CD4-positive, alpha-beta T cell treated with Interleukin-15 for 1 hour (primary cell): Measurements from ENCODE around the gene MFAP4.

Experiments used
- DNase-seq: peaks from one replicate; pipeline ENCODE4 v3.0.0-alpha.2; 2020

MFAP4 gene

GRCh38 chr17:19347323-19348080 is 39.5 kb downstream of the MFAP4 start:
- DNase-seq = no peak

GRCh38 chr17:19346351-19347255 is 40.4 kb downstream of the MFAP4 start:
- no peak for DNase-seq

DNA sequence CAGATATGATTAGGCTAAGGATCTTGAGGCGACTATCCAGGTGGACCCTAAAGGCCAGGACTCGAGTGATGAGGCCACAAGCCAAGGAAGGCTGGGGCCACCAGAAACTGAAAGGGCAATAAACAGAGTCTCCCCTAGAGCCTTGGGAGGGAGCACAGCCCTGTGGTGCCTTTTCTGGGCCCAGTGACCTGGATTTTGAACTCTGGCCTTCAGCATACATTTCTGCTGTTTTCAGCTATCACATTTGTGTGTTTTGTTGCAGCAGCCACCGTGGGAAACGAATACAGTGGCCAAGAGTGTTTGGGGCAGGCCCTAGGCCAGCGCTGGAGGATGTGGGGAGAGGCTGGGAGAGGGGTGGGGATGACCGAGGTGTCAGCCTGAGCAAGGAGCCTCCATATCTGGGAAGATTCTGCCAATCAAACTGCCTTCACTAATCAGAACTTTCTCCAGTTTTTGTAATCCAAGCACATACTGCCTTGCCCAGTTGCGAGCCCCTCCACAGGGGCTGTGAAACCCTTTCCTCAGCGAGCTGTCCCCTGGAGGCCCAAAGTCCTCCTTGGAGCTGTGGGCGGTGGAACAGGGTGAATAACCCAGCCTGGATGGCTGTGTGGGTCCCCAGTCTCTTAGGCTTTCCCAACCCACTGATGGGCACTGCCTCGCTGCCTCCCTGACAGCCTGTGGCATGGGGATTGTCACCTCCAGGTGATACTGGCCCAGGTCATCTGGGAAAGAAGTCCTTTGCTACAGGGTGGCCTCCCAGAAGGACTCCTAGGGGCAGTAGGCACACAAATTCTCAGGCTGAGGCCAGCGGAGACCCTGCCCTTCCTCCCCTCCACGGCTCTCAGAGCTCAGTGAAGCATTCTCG is 41.3 kb downstream of the MFAP4 start:
- no peak for DNase-seq

GRCh38 chr17:19345067-19345460 is 41.9 kb downstream of the MFAP4 start:
- DNase-seq = no peak

DNA sequence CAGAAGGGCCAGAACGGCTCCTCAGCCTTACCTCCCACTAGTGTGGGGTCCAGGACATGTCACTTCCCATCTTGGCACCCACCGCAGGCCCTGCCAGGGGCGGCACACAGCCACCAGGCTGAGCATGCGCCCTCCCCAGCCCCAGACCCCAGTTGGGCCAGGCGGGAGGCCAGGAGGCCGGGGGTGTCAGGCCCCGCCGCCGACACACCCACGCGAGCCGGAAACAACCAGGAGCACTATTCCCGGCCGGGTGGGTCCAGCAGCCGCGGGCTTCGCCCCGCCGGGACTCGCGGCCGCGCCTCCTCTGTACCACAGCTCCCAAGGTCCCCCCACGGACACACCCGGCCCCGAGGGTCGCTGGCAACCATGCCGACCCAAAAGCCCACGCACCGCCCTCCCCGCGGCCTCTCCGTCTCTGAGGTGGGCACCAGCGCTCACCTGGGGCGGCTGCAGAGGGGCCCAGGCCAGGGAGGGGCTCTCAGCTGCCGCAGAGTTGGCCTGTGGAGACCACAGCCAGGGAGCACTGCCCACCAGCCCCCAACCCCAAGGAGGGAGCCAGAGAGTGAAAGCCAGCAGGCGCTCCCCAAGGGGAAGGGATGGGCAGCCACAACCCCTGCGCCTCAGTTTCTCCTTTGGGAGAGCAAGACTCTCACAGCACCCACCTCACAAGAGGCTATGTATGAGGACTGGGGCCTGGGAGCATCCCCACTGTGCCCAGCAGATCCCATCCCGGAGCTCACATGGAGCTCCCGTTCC is 42.5 kb downstream of the MFAP4 start:
- DNase-seq = no peak

DNA sequence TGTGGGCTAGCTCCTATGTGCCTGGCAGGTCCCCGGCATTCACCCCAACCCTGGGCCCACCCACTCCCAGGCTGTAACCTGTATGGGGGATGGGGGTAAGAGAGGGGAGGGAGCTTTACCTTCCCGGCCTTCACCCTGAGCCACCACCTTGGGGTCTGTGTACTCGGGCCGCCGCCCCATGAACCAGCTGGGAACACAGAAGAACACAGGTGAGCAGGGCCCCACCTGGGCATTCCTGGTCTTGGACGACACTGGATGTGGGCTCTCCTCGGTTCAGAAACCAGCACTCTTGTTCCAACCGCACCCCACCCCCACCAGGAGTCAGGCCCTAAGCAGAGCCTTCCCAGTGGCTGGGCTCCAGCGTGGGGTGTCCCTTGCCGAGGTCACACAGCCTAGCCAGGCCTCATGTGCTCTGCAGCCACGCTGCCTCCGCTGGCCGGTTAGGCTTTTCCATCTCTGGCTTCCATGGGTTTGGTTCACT is 43.3 kb downstream of the MFAP4 start:
- no peak for DNase-seq

GRCh38 chr17:19343256-19343630 is 43.7 kb downstream of the MFAP4 start:
- DNase-seq = no peak

DNA sequence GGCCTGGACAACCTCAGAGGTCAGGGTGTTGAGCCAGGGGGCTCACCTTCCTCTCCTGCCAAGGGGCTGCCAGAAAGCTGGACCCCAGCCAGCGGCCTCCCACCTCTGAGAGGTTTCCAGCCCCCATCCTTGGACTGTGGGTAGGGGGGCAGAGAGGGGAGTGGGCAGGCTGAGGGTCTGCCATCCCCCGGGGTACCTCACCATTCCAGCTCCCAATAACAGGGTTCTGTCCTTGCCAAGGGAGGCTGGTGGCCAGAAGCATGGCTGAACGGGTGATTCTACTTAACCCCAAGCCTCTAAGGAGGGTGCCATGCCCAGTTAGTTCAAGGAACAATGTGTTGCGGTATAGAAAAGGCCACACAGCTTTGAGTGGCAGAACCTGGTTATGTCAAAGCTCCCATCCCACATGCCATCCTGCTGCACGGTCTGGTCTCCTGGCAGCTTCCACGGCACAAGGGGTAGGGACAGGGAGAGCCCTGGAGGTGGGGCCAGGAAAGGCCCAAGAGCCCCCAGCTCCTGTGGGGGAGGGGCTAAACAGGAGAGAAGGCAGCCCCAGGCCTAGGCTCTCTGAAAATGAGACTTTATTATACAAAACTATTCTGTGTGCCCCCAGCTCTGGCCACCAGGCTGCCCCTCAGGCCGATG is 44.3 kb downstream of the MFAP4 start:
- DNase-seq = no peak

- no peak for DNase-seq
Observed at GRCh38 chr17:19341641-19342610, 45.1 kb downstream of the MFAP4 start.

- no peak for DNase-seq
Observed at GRCh38 chr17:19341211-19341631, 45.8 kb downstream of the MFAP4 start.

GRCh38 chr17:19339341-19339815 is 47.6 kb downstream of the MFAP4 start:
- DNase-seq = no peak

DNA sequence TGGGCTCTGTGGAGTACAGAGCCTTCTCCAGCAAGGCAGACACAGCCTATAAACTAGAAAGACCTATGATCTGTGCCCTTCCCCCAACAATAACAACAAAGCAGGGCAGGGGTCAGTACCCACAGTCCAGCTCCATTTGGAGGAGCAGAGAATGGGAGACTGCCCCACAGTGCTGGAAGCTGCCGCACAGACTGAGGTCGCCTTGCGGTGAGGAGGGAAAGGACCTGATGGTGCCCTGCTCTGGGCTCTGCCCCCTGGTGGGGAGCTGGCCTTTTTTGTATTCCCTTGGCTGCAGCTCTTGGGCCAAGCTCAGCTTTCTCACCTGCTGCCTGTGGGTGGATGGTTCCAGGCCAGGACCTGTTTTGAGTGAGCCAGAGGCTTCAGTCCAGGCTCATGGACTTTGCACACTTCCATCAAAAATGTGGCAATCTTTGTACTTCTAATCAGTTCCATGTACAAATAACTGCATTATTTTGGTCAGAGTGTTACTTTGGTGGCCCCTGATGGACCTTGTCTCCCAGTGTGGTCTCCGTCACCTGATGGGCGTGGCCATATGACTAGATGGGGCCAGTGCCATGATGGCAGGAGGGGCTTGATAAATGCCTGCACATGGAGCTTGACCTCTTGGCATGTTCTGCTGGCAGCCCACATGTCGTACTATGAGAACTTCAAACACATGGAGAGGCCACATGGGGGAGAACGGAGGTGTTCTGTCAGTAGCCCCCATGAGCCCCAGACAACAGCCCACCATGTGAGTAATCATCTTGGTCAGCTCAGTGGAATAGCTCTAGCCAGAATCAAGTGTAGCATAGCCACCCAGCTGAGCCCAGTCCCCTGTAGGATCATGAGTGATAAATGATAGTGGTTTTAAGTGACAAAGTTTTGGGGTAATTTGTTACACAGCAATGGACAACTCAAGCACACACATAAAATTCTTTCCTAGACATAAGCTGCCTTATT is 48.7 kb downstream of the MFAP4 start:
- DNase-seq = peak; percentile 69

DNA sequence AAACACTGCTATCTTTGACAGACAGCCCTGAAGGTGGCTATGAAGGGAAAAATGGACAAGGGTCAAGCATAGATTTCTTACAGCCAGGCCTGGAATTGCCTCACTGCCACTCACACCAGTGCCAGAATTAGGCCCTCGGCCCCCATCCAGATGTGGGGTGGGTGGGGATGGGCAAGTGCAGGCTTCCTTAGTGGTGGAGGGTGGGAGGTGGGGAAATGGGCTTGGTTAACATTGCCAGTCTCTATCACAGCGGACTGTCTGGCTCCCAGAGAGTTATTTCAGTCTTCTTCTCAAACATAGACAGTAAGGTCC is 49.3 kb downstream of the MFAP4 start:
- DNase-seq = no peak

GRCh38 chr17:19336938-19337711 is 49.9 kb downstream of the MFAP4 start:
- no peak for DNase-seq

DNA sequence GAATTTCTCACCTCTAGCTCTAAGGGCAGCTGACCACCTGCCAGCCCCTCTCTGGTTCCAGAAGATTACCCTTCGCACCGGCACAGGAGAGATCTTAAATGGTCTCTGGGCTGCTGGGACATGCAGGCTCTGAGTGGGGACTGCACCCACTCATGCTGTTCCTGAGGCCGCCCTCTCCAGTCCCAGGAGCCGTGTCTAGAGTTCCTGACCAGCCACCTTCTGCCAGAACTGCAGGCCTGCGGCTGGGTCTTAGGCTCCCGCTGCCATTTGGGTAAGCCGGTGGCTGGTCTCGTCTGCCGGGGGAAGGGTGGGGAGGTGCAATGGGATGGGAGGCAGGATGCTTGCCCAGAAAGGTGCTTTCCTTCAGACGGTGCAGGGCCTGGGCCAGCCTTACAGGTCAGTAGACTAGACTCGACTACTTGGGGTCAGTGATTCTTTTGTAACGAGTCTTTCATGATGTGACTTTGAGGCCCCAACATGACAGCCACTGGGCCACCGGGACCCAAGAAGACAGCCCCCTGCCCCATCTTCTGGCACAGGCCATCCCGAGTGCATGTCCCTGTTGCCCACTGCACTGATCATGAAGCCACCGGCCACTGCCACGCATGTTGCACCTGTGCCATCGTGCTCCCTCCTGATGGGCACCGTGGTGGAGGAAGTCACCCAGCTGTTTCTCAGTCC is 50.9 kb downstream of the MFAP4 start:
- DNase-seq = no peak

GRCh38 chr17:19334331-19334730 is 52.7 kb downstream of the MFAP4 start:
- DNase-seq = no peak

DNA sequence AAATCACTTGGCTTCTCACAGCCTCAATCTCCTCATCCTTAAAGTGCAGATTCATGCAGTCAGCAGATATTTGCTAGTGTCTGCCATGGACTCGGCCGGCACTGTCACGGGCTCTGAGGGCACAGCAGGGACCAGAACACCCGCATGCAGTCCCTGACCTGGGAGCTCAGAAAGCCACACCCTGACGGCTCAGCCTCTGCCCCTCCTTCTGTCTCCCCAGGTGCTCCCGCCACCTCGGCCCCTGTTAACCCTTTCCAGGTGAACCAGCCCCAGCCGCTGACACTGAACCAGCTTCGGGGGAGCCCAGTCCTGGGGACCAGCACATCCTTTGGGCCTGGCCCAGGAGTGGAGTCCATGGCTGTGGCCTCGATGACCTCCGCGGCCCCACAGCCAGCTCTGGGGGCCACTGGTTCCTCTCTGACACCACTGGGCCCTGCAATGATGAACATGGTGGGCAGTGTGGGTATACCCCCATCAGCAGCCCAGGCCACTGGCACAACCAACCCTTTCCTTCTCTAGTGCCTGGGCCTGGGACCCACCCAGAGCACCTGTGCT is 53.2 kb downstream of the MFAP4 start:
- DNase-seq = no peak
